Bladder microvascular endothelial cell (primary cell): ENCODE results near the gene RHBDL2. TPM values are rescaled to one million over a fixed set of nuclear protein-coding genes. Genes with fewer than 3 reads are reported as not detected.

Experiments
- total RNA-seq: library from RNA; depleted of rRNA; stranded (reverse); fragments of >200 nt; gene quantifications from 2 replicates; pipeline ENCODE4 v1.2.3, GENCODE V29; 2014

RHBDL2 gene, protein sequence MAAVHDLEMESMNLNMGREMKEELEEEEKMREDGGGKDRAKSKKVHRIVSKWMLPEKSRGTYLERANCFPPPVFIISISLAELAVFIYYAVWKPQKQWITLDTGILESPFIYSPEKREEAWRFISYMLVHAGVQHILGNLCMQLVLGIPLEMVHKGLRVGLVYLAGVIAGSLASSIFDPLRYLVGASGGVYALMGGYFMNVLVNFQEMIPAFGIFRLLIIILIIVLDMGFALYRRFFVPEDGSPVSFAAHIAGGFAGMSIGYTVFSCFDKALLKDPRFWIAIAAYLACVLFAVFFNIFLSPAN
- 0.16 and 0.63 TPM in 2 replicates for total RNA-seq

DNA sequence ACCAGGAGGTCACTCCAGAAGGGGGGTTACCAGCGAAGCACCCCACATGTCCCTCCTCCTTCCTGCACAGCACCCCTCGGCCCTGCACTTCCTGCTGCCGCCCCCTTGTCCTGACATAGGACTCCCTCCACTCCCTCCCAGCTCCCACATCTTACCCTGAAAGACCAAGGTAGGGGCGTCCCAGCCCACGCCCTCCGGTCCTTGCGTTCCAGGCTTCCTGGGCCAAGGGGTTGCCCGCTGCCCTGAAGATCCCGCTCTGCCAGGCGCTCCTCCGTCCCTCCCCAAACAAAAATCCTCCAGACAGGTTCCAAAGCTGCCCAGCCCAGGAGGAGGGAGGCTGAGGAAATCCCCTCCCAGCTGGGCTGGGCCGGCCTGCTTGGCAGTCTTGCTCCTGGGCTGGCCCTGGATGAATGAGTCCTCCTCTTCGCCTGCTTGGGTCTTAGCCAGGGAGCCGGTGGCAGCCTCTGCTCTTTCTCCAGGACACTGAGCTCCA, at the start of gene RHBDL2:
TSS of gene RHBDL2 (minus strand) at position 304 of the 493 bp plus-strand sequence. CDS start 22,618 bp downstream, outside the sequence.

DNA sequence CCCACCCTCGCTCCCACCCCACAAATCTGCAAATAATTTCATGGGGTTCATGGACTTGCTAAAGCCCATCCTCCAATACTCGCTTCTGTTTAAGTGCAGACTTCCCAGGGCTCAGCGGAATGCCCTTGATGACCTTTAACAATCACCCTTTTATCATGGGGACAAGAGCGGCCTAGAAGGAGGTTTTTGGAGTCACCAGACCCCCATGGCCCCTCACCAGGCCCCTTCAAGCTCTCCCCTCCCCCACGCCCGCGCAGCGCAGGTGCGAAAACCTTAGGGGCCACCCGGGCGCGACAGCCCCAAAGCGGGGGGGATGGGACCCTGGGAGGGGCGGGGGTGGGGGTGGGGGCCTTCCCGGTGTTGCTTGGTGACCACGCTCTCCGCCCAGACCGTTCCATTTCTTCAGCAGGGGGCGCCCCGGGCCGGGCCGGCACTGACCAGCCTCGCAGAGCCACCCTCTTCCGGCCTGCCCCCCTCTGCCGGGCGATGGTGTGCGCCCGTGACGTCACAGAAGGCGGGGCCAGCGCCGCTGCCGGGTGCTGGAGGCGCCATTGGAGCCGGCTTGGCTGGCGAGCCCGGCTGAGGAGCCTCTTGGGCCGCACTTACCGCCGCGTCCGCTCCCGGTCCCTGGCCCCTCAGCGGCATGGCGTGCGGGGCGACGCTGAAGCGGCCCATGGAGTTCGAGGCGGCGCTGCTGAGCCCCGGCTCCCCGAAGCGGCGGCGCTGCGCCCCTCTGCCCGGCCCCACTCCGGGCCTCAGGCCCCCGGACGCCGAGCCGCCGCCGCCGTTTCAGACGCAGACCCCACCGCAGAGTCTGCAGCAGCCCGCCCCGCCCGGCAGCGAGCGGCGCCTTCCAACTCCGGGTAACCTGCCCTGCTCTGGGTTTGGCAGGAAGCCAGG, 49.4 kb upstream of the RHBDL2 start, which contains the start of gene AKIRIN1:
TSS of gene AKIRIN1 (plus strand) at position 539 of the 900 bp plus-strand sequence. CDS start at position 644, 105 bp downstream.

DNA sequence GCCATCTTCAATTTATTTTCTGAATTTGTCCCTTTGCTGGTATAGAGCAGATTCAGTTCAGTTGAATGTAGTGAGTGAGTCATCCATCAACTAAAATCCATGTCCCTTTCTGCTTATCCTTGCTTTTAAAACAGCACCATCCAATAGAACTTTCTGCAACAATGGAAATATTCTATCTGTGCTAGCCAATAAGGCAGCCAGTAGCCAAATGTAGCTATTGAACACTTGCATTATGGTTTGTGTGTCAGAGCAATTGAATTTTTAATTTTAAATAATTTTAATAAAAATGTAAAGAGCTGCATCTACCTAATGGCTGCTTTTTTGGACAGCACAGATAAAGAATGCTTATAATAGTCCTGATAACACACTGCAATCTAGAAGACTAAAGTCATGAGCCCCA, 60.1 kb downstream of the RHBDL2 start, which contains the start of gene GJA9:
TSS of gene GJA9 (minus strand) at position 101 of the 400 bp plus-strand sequence. CDS start 5,489 bp downstream, outside the sequence.

DNA sequence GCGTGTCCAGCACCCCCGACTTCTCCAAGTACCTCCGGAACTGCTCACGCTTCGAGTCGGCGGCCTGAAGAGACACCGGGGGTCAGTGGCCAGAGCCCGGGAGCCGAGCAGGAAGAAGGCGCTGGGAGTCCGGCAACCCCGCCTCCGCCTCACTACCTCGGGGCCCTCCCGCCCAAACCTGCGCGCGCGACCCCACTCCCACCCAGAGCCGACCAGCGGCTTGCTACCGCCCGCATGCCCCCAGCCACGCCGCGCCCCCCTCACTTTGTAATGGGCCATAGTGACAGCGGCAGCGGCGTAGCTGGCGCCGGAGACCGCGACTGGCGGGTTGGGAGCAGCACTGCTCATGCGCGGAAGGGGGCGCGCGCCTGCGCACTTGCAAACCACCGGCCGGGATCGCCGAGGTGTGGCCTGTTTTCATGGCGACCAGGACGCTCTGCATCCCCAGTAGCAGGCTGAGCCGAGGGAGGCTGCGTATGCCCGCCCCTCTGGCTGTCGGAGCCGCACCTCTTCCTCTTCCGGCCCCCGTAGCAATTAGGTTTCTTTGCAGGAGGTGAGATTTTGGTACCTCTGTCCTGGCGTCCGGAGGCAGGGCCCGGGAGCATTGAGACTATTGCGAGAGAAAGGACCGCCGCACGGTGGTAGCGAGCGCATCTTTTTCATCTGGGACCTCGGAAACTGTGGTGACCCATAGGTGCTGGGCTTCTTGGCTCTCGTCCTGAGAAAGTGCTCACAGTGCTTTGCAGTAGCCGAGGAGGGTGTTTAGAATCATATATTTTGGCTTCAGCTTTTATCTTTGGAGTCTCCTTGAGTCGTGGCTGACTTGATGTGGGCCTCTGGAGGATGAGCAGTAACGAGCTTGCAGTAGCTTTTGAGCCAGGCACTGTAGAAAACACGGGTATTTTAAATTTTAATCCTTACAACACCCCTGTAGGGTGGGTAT, 68.3 kb downstream of the RHBDL2 start, which contains the start of gene MYCBP:
TSS of gene MYCBP (minus strand) at position 322 of the 943 bp plus-strand sequence. CDS start at position 279, 43 bp downstream.

DNA sequence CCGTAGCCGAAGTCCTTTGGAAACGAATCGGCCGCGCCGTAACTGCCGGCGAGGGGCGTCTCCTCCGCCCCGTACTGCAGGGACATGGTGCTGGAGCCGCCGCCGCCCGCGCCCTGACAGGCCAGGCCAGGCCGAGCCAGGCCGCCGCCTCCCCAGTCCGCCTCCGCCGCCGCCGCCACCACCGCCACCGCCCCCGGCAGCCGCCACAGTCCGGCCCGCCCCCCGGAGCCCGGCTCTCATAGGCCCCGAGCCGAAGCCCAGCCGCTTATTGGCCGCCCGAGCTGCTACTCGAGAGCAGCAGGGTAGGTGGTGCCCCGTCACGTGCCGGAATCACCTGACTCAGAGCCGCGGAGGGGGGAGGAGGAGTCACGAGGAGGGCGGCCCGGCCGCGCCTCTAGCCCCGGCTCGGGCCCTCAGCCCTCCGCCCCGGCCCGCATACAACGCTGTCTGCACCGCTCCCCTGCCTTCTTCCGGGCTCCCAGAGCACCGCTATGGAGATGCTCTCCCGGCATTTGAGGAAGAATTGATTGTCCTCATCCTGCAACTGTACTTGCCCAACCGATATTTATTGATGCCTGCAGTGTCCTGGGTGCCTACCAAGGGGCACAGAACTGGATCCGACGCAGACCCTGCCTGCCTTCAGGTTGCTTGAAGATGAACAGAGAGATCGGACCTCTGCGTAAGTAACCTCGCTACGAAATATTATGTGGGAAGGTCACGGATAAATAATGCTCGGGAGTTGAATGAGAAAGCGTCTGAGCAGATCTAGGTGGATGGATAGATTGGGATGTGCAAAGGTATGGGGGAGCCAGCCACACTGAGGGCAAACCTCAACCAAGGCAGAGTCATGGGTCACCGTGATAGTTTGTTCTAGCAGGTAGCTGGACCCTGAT, 81.8 kb downstream of the RHBDL2 start, which contains the start of gene RRAGC:
TSS of gene RRAGC (minus strand) at position 212 of the 893 bp plus-strand sequence. CDS start at position 86, 126 bp downstream.

Other genes with a start within 250 kb of the RHBDL2 start
- gene RRAGC, start 82.1 kb downstream of the RHBDL2 start, total RNA-seq = 16.2 and 25.9 TPM in 2 replicates
- 6.3 and 9.8 TPM in 2 replicates for gene MYCBP, start 68.5 kb downstream of the RHBDL2 start, total RNA-seq
- not detected in 2 replicates for gene GJA9, start 60.2 kb downstream of the RHBDL2 start, total RNA-seq
- gene AKIRIN1, start 49.4 kb upstream of the RHBDL2 start, total RNA-seq = 22.5 and 28.8 TPM in 2 replicates
- gene NDUFS5, start 84.5 kb upstream of the RHBDL2 start, total RNA-seq = 464 and 579 TPM in 2 replicates